Spinal cord (tissue), 10 donors: Measurements from ENCODE around the gene SLC25A41. TPM values are rescaled to one million over a fixed set of nuclear protein-coding genes. Genes with fewer than 3 reads are reported as not detected.

ENCODE experiments used
- DNase-seq, 6 donors: peaks; one replicate each; pipeline versions ENCODE4 v3.0.0 to v3.0.0-alpha.2; 2013 to 2015; ENCODE audit warnings: low spot score in 6 of 6, low read depth in 4 of 6
- H3K27ac ChIP-seq: one replicate; pipeline ENCODE4 v1.5.1; 2013; ENCODE audit warnings: low read depth, low read length, control low read depth
- H3K27me3 ChIP-seq: one replicate; pipeline ENCODE4 v1.6.1; 2013; ENCODE audit warnings: low read length; ENCODE audit not compliant: control insufficient read depth, insufficient read depth
- H3K36me3 ChIP-seq: one replicate; pipeline ENCODE4 v1.6.1; 2013; ENCODE audit warnings: low read length; ENCODE audit not compliant: control insufficient read depth, insufficient read depth
- H3K4me1 ChIP-seq: one replicate; pipeline ENCODE4 v1.6.1; 2013; ENCODE audit warnings: low read length; ENCODE audit not compliant: control insufficient read depth, insufficient read depth
- H3K4me3 ChIP-seq: one replicate; pipeline ENCODE4 v1.5.1; 2013; ENCODE audit warnings: low read depth, low read length, control low read depth
- H3K9me3 ChIP-seq: one replicate; pipeline ENCODE4 v1.6.1; 2013; ENCODE audit warnings: low read length; ENCODE audit not compliant: control insufficient read depth, insufficient read depth
- WGBS: methylation state at CpG from one replicate; pipeline ENCODE4 v1.1.5; 2013; ENCODE audit warnings: missing lambda C conversion rate; ENCODE audit not compliant: insufficient coverage; 5-methylcytosine and 5-hydroxymethylcytosine counted together
- polyA plus RNA-seq, 2 donors: library from polyadenylated mRNA; unstranded; fragments of 120-200 nt; gene quantifications; one replicate each; pipeline ENCODE4 v1.2.1, GENCODE V29; 2013; ENCODE audit not compliant: insufficient read length in 2 of 2
- total RNA-seq, 2 donors: library from RNA; depleted of rRNA in 1 of 2; stranded (reverse); fragments of 120-200 nt in 1 of 2; fragments of >200 nt in 1 of 2; gene quantifications; one replicate each; pipeline versions ENCODE4 v1.2.3 to v1.2.4, GENCODE V29; 2013 to 2014
- donor health status: healthy.

SLC25A41 gene
- total and polyA plus RNA-seq, 4 donors = 0.83 to 5.6 (median 3.3) TPM

GRCh38 chr19:6421075-6422014 is 12.2 kb downstream of the SLC25A41 start:
- Histone ChIP-seq H3K27me3 (no peaks in the 10 kb centered on the region), H3K4me3 (no peak overlapping the region), H3K4me1 (peaks cover 42% of the 10 kb centered on the region), H3K36me3 (peaks cover 62% of the 10 kb centered on the region), H3K9me3 (no peaks in the 10 kb centered on the region), H3K27ac (no peak overlapping the region)
- 88% methylated on average over 13 of the region's 20 CpGs for WGBS
- no peak for DNase-seq

- peaks cover 29% of the 10 kb centered on the region for H3K4me1 ChIP-seq
These were observed 15.0 kb downstream of the SLC25A41 start for GRCh38 chr19:6418562-6418932.

GRCh38 chr19:6417713-6418561 is 15.6 kb downstream of the SLC25A41 start:
- Histone ChIP-seq H3K27me3 (no peaks in the 10 kb centered on the region), H3K4me3 (no peak overlapping the region), H3K27ac (no peak overlapping the region), H3K9me3 (no peaks in the 10 kb centered on the region), H3K36me3 (peaks cover 90% of the 10 kb centered on the region), H3K4me1 (peaks cover 23% of the 10 kb centered on the region)
- peak in 2 of 6 donors; percentile 12 to 28 for DNase-seq
- WGBS = 76% methylated on average over 30 of the region's 33 CpGs

More at GRCh38 chr19:6418562-6418932, 15.0 kb downstream of the SLC25A41 start:
- Histone ChIP-seq H3K4me3 (no peak overlapping the region), H3K36me3 (peaks cover 86% of the 10 kb centered on the region), H3K27ac (no peak overlapping the region), H3K9me3 (no peaks in the 10 kb centered on the region), H3K27me3 (no peaks in the 10 kb centered on the region)
- DNase-seq = no peak
- WGBS = 94% methylated on average over 19 of the region's 19 CpGs

GRCh38 chr19:6416658-6417405 is 16.7 kb downstream of the SLC25A41 start:
- Histone ChIP-seq H3K4me3 (no peak overlapping the region), H3K27ac (no peak overlapping the region), H3K9me3 (no peaks in the 10 kb centered on the region), H3K27me3 (no peaks in the 10 kb centered on the region), H3K4me1 (peaks cover 19% of the 10 kb centered on the region), H3K36me3 (peaks cover 94% of the 10 kb centered on the region)
- no peak for DNase-seq
- 90% methylated on average over 26 of the region's 29 CpGs for WGBS

GRCh38 chr19:6415591-6416190 is 17.9 kb downstream of the SLC25A41 start:
- no peak for DNase-seq
- Histone ChIP-seq H3K36me3 (peaks cover 87% of the 10 kb centered on the region), H3K4me1 (peaks cover 14% of the 10 kb centered on the region), H3K4me3 (no peak overlapping the region), H3K27me3 (no peaks in the 10 kb centered on the region), H3K27ac (no peak overlapping the region), H3K9me3 (no peaks in the 10 kb centered on the region)
- 92% methylated on average over 26 of the region's 32 CpGs for WGBS

- peaks cover 80% of the 10 kb centered on the region for H3K36me3 ChIP-seq
These were observed 18.6 kb downstream of the SLC25A41 start for GRCh38 chr19:6414793-6415590.

GRCh38 chr19:6413721-6414643 is 19.6 kb downstream of the SLC25A41 start:
- 78% methylated on average over 34 of the region's 42 CpGs for WGBS
- no peak overlapping the region for H3K27ac ChIP-seq
- H3K4me1 ChIP-seq = peaks cover 14% of the 10 kb centered on the region
- H3K4me3 ChIP-seq = no peak overlapping the region
- no peaks in the 10 kb centered on the region for H3K9me3 ChIP-seq
- H3K36me3 ChIP-seq = peaks cover 70% of the 10 kb centered on the region
- no peak for DNase-seq
- H3K27me3 ChIP-seq = no peaks in the 10 kb centered on the region

More at GRCh38 chr19:6414793-6415590, 18.6 kb downstream of the SLC25A41 start:
- DNase-seq = no peak
- Histone ChIP-seq H3K27me3 (no peaks in the 10 kb centered on the region), H3K4me3 (no peak overlapping the region), H3K27ac (no peak overlapping the region), H3K4me1 (peaks cover 14% of the 10 kb centered on the region), H3K9me3 (no peaks in the 10 kb centered on the region)
- WGBS = 90% methylated on average over 46 of the region's 47 CpGs

GRCh38 chr19:6413291-6413690 is 20.3 kb downstream of the SLC25A41 start:
- Histone ChIP-seq H3K27me3 (no peaks in the 10 kb centered on the region), H3K27ac (no peak overlapping the region), H3K9me3 (no peaks in the 10 kb centered on the region), H3K36me3 (peaks cover 63% of the 10 kb centered on the region), H3K4me1 (peaks cover 13% of the 10 kb centered on the region), H3K4me3 (no peak overlapping the region)
- no CpG with 5 or more reads among the region's 10 CpGs for WGBS
- no peak for DNase-seq
